Adrenal gland (tissue), 12 donors: ENCODE measurements around the gene LDAH. TPM values are rescaled to one million over a fixed set of nuclear protein-coding genes. Genes with fewer than 3 reads are reported as not detected.

Experiments used
- DNase-seq, 7 donors: peaks; one replicate each; pipeline ENCODE4 v3.0.0-alpha.2; 2019 to 2020
- H3K27ac ChIP-seq, 5 donors: fragments of 200-600 bp; sonication (generic) in 4 of 5; 1 replicate in 3 of 5; 2 replicates in 2 of 5; pipeline versions ENCODE4 v1.5.1 to v1.8.0; 2016 to 2020; ENCODE audit warnings: mild to moderate bottlenecking in 1 of 5
- H3K27me3 ChIP-seq: fragments of 200-600 bp; 2 replicates; pipeline ENCODE4 v1.8.0; 2021
- H3K36me3 ChIP-seq, 2 donors: fragments of 200-600 bp; replicated peaks in 1 of 2; 1 replicate in 1 of 2; 2 replicates in 1 of 2; pipeline versions ENCODE4 v1.5.1 to v1.8.0; 2018 to 2022
- H3K4me1 ChIP-seq, 2 donors: fragments of 200-600 bp; replicated peaks in 1 of 2; 1 replicate in 1 of 2; 2 replicates in 1 of 2; pipeline versions ENCODE4 v1.5.1 to v1.8.0; 2018 to 2021
- H3K4me3 ChIP-seq, 4 donors: fragments of 200-600 bp; sonication (generic) in 3 of 4; one replicate each; pipeline ENCODE4 v1.5.1; 2016 to 2018
- H3K9me3 ChIP-seq, 3 donors: fragments of 200-600 bp; sonication (generic) in 1 of 3; replicated peaks in 1 of 3; 1 replicate in 2 of 3; 2 replicates in 1 of 3; pipeline versions ENCODE4 v1.5.1 to v1.8.0; 2016 to 2021
- POLR2A ChIP-seq, 2 donors: fragments of 450-650 bp; IDR thresholded peaks; one replicate each; pipeline ENCODE4 v1.6.1; 2017; ENCODE audit warnings: antibody characterized with exemption in 2 of 2, mild to moderate bottlenecking in 2 of 2, moderate library complexity in 1 of 2
- WGBS, 4 donors: extraction: QIAGEN DNeasy Blood & Tissue Kit in 2 of 4; methylation state at CpG; one replicate each; pipeline versions ENCODE4 v1.1.5 to v1.1.7; 2013 to 2017; 5-methylcytosine and 5-hydroxymethylcytosine counted together
- intact Hi-C, 2 donors: fragments of 100-400 bp; cut with DNase I; formaldehyde crosslinking; loops; one replicate each; pipeline versions ENCODE4 v1.14.1 to v1.15.0; 2022 to 2023
- polyA plus RNA-seq, 3 donors: library from polyadenylated mRNA; stranded (reverse); fragments of 200-250 nt in 2 of 3; fragments of 350-450 nt in 1 of 3; fragmentation: Illumina TruSeq in 1 of 3; extraction: RNeasy Lipid Tissue Mini Kit (QIAGEN cat#74804) in 1 of 3; gene quantifications; one replicate each; pipeline ENCODE4 v1.2.3, GENCODE V29; 2013 to 2014
- total RNA-seq, 9 donors: library from RNA; depleted of rRNA in 4 of 9; stranded (reverse); fragments of >200 nt in 4 of 9; fragments of 120-200 nt in 1 of 9; fragmentation: NEBNext Ultra II Directional in 1 of 9; extraction: Animal tissue kit (Norgen Biotek cat#: 25700) in 1 of 9; gene quantifications; one replicate each; pipeline versions ENCODE4 v1.1.0 to v1.2.4, GENCODE V29; 2013 to 2023
- TF ChIP-seq, protein P1 (sequence below), 6 experiments: fragments of 450-650 bp in 4 of 6; fragments of 200-600 bp in 2 of 6; sonication (generic) in 1 of 6; IDR thresholded peaks; 1 replicate in 5 of 6; 2 replicates in 1 of 6; pipeline versions ENCODE4 v1.5.1 to v1.8.0; 2016 to 2021; ENCODE audit warnings: antibody characterized with exemption in 6 of 6, mild to moderate bottlenecking in 2 of 6, moderate library complexity in 1 of 6
- donor health status: healthy with polysubstance abuse.
- donor health status: Bipolar disorder and iron deficiency.
- donor health status: DM: yes; HTN: yes; CAD: no.
- donor health status: DM: no; HTN: no; CAD: no.
- donor health status: DM: no; HTN: no; CAD: no.
- donor health status: DM: yes; HTN: yes; CAD: no.

Gene LDAH
- total and polyA plus RNA-seq, 12 donors = 7.0 to 64.9 (median 31.5) TPM

DNA sequence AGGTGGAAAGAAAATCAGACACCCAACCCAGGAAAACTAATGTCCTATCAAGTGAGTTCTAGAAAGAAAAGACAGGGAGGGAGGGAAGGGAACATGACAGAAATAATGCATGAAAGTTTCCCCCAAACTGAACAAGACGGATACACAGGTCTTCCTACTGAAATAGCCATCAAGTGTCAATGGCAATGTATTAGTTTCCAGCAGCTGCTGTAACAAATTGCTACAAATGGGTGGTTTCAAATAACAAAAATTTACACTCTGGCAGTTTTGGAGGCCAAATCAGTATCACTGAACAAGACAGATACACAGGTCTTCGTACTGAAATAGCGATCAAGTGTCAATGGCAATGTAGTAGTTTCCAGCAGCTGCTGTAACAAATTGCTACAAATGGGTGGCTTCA, 70.6 kb downstream of the LDAH start:
- no peaks in the 10 kb centered on the region for H3K4me1 ChIP-seq
- H3K9me3 ChIP-seq = no peaks in the 10 kb centered on the region
- no peak for DNase-seq
- intact Hi-C loops = no loop called here
- 95 to 99% (median 95%) methylated on average over 3 of the region's 3 CpGs for WGBS, 4 donors
- no peak overlapping the region for H3K4me3 ChIP-seq
- H3K27me3 ChIP-seq = no peaks in the 10 kb centered on the region
- no peak for TF ChIP-seq POLR2A (IDR thresholded peaks at IDR 0.05)
- TF ChIP-seq, protein P1, sequence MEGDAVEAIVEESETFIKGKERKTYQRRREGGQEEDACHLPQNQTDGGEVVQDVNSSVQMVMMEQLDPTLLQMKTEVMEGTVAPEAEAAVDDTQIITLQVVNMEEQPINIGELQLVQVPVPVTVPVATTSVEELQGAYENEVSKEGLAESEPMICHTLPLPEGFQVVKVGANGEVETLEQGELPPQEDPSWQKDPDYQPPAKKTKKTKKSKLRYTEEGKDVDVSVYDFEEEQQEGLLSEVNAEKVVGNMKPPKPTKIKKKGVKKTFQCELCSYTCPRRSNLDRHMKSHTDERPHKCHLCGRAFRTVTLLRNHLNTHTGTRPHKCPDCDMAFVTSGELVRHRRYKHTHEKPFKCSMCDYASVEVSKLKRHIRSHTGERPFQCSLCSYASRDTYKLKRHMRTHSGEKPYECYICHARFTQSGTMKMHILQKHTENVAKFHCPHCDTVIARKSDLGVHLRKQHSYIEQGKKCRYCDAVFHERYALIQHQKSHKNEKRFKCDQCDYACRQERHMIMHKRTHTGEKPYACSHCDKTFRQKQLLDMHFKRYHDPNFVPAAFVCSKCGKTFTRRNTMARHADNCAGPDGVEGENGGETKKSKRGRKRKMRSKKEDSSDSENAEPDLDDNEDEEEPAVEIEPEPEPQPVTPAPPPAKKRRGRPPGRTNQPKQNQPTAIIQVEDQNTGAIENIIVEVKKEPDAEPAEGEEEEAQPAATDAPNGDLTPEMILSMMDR (IDR thresholded peaks at IDR 0.05) = no peak
- H3K36me3 ChIP-seq = no peaks in the 10 kb centered on the region
- H3K27ac ChIP-seq = no peak overlapping the region

DNA sequence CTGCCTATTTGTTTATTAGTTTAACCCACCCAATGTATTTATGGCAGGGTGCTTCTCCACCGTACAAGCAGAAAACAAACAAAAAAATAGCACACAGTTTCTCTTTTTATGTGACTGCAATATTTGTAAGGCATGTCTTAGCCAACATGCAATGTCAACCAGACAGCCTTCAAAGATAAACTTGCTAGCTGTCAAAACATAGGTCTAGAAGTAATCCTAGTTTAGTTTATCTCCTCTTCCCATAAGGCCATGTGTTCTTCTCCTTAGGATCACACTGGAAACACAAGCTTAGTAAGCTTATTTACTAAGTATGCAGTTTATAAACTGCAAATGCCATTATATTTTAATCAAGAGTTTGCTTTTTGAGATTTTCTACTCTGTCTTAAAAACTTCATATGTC, 75.6 kb downstream of the LDAH start:
- Histone ChIP-seq H3K4me1 (no peaks in the 10 kb centered on the region), H3K4me3 (no peak overlapping the region), H3K36me3 (no peaks in the 10 kb centered on the region), H3K27ac (no peak overlapping the region), H3K9me3 (no peaks in the 10 kb centered on the region), H3K27me3 (no peaks in the 10 kb centered on the region)
- WGBS, 4 donors = 65 to 80% (median 74%) methylated on average over 1 of the region's 1 CpG
- no peak for DNase-seq
- TF ChIP-seq, protein P1 (IDR thresholded peaks at IDR 0.05) = no peak
- TF ChIP-seq POLR2A (IDR thresholded peaks at IDR 0.05) = no peak
- intact Hi-C loops = no loop called here

DNA sequence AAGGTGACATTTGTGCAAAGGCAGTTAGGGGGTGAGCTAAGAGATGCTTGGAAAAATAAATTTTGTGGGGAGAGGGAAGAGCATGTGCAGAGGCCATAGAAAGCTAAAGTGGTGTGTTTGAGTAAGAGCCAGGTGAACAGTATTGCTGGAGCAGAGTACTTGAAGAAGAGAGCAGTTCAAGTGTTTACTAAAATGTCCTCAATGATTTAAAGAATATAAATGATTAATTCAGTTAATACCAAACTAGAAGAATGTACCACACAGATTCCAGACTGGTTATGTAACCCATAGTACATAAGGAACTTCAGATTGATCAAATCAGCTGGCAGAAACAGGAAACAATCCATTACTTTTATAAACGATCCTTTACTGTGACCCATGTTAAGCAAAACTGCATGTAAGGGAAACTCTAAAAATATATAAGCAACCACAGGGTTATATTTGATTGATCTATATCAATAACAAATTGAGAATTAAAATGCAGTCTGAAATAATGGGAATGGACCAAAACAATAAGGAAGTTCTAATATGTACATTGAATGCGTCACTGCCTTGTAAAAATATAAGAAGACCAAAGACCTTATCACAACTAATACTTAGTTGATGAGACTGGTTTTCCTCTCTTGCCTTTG, 76.9 kb downstream of the LDAH start:
- no peaks in the 10 kb centered on the region for H3K9me3 ChIP-seq
- DNase-seq = no peak
- no peaks in the 10 kb centered on the region for H3K4me1 ChIP-seq
- H3K4me3 ChIP-seq = no peak overlapping the region
- intact Hi-C loops = no loop called here
- no peaks in the 10 kb centered on the region for H3K27me3 ChIP-seq
- no peak overlapping the region for H3K27ac ChIP-seq
- TF ChIP-seq, protein P1 (IDR thresholded peaks at IDR 0.05) = no peak
- TF ChIP-seq POLR2A (IDR thresholded peaks at IDR 0.05) = no peak
- WGBS, 4 donors = 37 to 71% (median 53%) methylated on average over 2 of the region's 2 CpGs
- no peaks in the 10 kb centered on the region for H3K36me3 ChIP-seq

DNA sequence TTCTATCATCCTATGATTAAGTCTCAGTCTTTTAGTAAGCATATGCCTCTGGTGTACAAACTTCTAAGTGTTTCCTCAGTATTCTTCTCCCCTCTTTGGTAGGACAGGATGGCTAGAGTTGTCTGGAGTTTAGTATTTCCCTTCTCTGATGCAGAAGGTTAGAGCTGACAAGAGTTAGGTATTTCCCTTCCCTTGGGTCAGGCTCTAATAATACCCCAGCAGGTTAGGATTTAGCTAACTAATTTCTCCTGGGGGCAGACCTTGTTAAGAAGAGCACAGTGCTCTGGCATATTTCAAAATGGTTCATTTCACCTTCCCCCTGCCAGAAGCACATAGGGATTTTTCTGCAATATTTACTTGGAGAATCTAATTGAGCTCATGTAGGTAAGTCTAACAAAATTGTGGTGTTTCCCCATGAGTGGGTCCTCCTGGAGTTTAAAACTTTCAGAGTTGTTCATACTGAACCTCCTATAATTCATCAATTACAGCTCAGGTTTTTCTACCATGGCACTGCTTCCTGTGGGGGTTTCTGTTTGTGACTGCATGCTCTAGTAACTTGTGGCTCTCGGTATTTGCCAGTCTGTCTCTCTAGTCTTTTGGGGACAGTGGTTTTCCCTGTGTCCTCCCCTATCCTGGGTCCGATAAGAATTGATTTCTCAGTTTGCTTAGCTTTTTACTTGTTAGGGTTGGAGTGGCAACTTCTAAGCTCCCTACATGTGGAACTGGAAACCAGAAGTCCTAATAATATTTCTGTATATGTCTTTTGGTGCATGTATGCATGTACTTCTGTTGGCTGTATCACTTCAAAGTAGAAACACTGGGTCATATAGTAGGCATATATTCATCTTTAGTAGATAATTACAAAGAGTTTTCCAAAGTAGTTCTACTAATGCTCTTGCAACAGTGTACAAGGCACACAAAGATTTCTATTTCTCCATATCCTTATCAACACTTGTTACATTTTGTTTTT, 78.2 kb downstream of the LDAH start:
- Histone ChIP-seq H3K27me3 (no peaks in the 10 kb centered on the region), H3K4me3 (no peak overlapping the region), H3K9me3 (no peaks in the 10 kb centered on the region), H3K27ac (no peak overlapping the region), H3K4me1 (no peaks in the 10 kb centered on the region), H3K36me3 (no peaks in the 10 kb centered on the region)
- WGBS, 4 donors = 85 to 95% (median 93%) methylated on average over 2 of the region's 2 CpGs
- intact Hi-C loops = no loop called here
- no peak for DNase-seq
- TF ChIP-seq POLR2A (IDR thresholded peaks at IDR 0.05) = no peak
- TF ChIP-seq, protein P1 (IDR thresholded peaks at IDR 0.05) = no peak
